ENCODE measurements around the gene ITGB1.

- TF ChIP-seq CTCF (IDR thresholded peaks at IDR 0.05) (no peak), POLR2A (IDR thresholded peaks at IDR 0.05) (no peak)
Measured at GRCh38 chr10:32950591-32951108, 7.4 kb downstream of the ITGB1 start.

Data from heart left ventricle (tissue), 13 donors.